SKM-1 treated with dmso at 0.1 percent for 144 hours (cell line): ENCODE results near the gene FAM174C.

ENCODE experiments used
- DNase-seq: peaks from one replicate; lab custom pipeline; 2025; ENCODE audit not compliant: unreplicated experiment; lab: John Stamatoyannopoulos, UW

The FAM174C gene

GRCh38 chr19:1249990-1250436, 25.3 kb upstream of the FAM174C start:
- DNase-seq = no peak

- DNase-seq = no peak
Measured at GRCh38 chr19:1250437-1251260, 24.7 kb upstream of the FAM174C start.

- peak; percentile 58 for DNase-seq
Measured at GRCh38 chr19:1251330-1252220, 23.8 kb upstream of the FAM174C start.

GRCh38 chr19:1252221-1252820, 23.0 kb upstream of the FAM174C start:
- peak; percentile 95 for DNase-seq

- peak; percentile 94 for DNase-seq
Measured at GRCh38 chr19:1252821-1253513, 22.4 kb upstream of the FAM174C start.

GRCh38 chr19:1253514-1254080, 21.7 kb upstream of the FAM174C start:
- no peak for DNase-seq

GRCh38 chr19:1254081-1254527, 21.2 kb upstream of the FAM174C start:
- no peak for DNase-seq

GRCh38 chr19:1254530-1255185, 20.7 kb upstream of the FAM174C start:
- no peak for DNase-seq

- DNase-seq = no peak
Measured at GRCh38 chr19:1255186-1256161, 19.9 kb upstream of the FAM174C start.

GRCh38 chr19:1256646-1257474, 18.5 kb upstream of the FAM174C start:
- DNase-seq = no peak

GRCh38 chr19:1257475-1258162, 17.7 kb upstream of the FAM174C start:
- DNase-seq = no peak

GRCh38 chr19:1258163-1258492, 17.2 kb upstream of the FAM174C start:
- DNase-seq = no peak

- no peak for DNase-seq
Measured at GRCh38 chr19:1258707-1259205, 16.6 kb upstream of the FAM174C start.

- peak; percentile 60 for DNase-seq
Measured at GRCh38 chr19:1259206-1259875, 16.0 kb upstream of the FAM174C start.

- no peak for DNase-seq
Measured at GRCh38 chr19:1259876-1260748, 15.2 kb upstream of the FAM174C start.
